ENCODE data around the gene PIK3CD. TPM values are rescaled to one million over a fixed set of nuclear protein-coding genes. Genes with fewer than 3 reads are reported as not detected.
A peak's percentile ranks its signal among the peaks of the same experiment; 100 is the strongest.

PIK3CD gene
- total and polyA plus RNA-seq, 10 donors: 26.8 to 186 (median 100.0) TPM

GRCh38 chr1:9732123-9732971, 80.8 kb downstream of the PIK3CD start:
- intact Hi-C loops (cut with DNase I; ENCODE audit: low total_unique reads): no loop called here
- Histone ChIP-seq H3K27me3 (replicated peaks in 1 of 7) (no peaks in the 10 kb centered on the region), H3K27ac (peak overlapping the region in 3 of 8 donors; percentile 20 to 74 (median 23)), H3K4me3 (no peak overlapping the region), H3K9me3 (no peaks in the 10 kb centered on the region), H3K4me1 (peaks cover 0 to 74% (median 29%) of the 10 kb centered on the region in 6 donors), H3K36me3 (peaks cover 2 to 100% (median 96%) of the 10 kb centered on the region in 6 donors)
- TF ChIP-seq CTCF (IDR thresholded peaks at IDR 0.05 in 8 of 11, conservative IDR thresholded peaks at IDR 0.05 in 3 of 11) (no peak), POLR2A (IDR thresholded peaks at IDR 0.05) (no peak), POLR2AphosphoS5 (IDR thresholded peaks at IDR 0.05) (peak in 1 of 3 donors; percentile 74)
- WGBS, 5 donors: 85 to 94% (median 88%) methylated on average over 18 of the region's 18 CpGs
- DNase-seq: no peak

GRCh38 chr1:9733160-9733789, 81.7 kb downstream of the PIK3CD start:
- intact Hi-C loops (cut with DNase I; ENCODE audit: low total_unique reads): no loop called here
- Histone ChIP-seq H3K36me3 (peaks cover 2 to 100% (median 94%) of the 10 kb centered on the region in 6 donors), H3K27me3 (replicated peaks in 1 of 7) (no peaks in the 10 kb centered on the region), H3K4me1 (peaks cover 0 to 73% (median 26%) of the 10 kb centered on the region in 6 donors), H3K27ac (peak overlapping the region in 2 of 8 donors; percentile 23 to 74), H3K9me3 (no peaks in the 10 kb centered on the region), H3K4me3 (no peak overlapping the region)
- WGBS, 5 donors: 91 to 97% (median 95%) methylated on average over 13 to 14 of the region's 14 CpGs
- DNase-seq: no peak
- TF ChIP-seq CTCF (IDR thresholded peaks at IDR 0.05 in 8 of 11, conservative IDR thresholded peaks at IDR 0.05 in 3 of 11) (no peak), POLR2AphosphoS5 (IDR thresholded peaks at IDR 0.05) (peak in 2 of 3 donors; percentile 28 to 64), POLR2A (IDR thresholded peaks at IDR 0.05) (no peak)

GRCh38 chr1:9735800-9736199, 84.3 kb downstream of the PIK3CD start:
- no peak overlapping the region for H3K4me3 ChIP-seq
- no peak for TF ChIP-seq CTCF (IDR thresholded peaks at IDR 0.05 in 8 of 11, conservative IDR thresholded peaks at IDR 0.05 in 3 of 11)
- TF ChIP-seq POLR2A (IDR thresholded peaks at IDR 0.05): no peak
- TF ChIP-seq POLR2AphosphoS5 (IDR thresholded peaks at IDR 0.05): no peak
- H3K27ac ChIP-seq: no peak overlapping the region
- no peaks in the 10 kb centered on the region for H3K9me3 ChIP-seq
- WGBS, 5 donors: 94 to 98% (median 95%) methylated on average over 19 of the region's 19 CpGs
- peaks cover 0 to 48% (median 16%) of the 10 kb centered on the region in 6 donors for H3K4me1 ChIP-seq
- no peaks in the 10 kb centered on the region for H3K27me3 ChIP-seq (replicated peaks in 1 of 7)
- intact Hi-C loops (cut with DNase I; ENCODE audit: low total_unique reads): no loop called here
- H3K36me3 ChIP-seq: peaks cover 5 to 100% (median 92%) of the 10 kb centered on the region in 6 donors
- DNase-seq: no peak

GRCh38 chr1:9736241-9736640, 84.7 kb downstream of the PIK3CD start:
- Histone ChIP-seq H3K36me3 (peaks cover 5 to 100% (median 92%) of the 10 kb centered on the region in 6 donors), H3K4me3 (no peak overlapping the region), H3K4me1 (peaks cover 0 to 44% (median 12%) of the 10 kb centered on the region in 6 donors), H3K27me3 (replicated peaks in 1 of 7) (no peaks in the 10 kb centered on the region), H3K9me3 (no peaks in the 10 kb centered on the region), H3K27ac (no peak overlapping the region)
- 87 to 90% (median 87%) methylated on average over 5 of the region's 5 CpGs for WGBS, 5 donors
- no peak for DNase-seq
- intact Hi-C loops (cut with DNase I; ENCODE audit: low total_unique reads): no loop called here
- TF ChIP-seq CTCF (IDR thresholded peaks at IDR 0.05 in 8 of 11, conservative IDR thresholded peaks at IDR 0.05 in 3 of 11) (no peak), POLR2AphosphoS5 (IDR thresholded peaks at IDR 0.05) (no peak), POLR2A (IDR thresholded peaks at IDR 0.05) (no peak)
